ENCODE measurements around the gene PRLR. TPM values are rescaled to one million over a fixed set of nuclear protein-coding genes. Genes with fewer than 3 reads are reported as not detected.

PRLR gene
- total and polyA plus RNA-seq, 10 of the 15 experiments (the other 5 are each of a cell fraction or from before 2014, with no cell fraction given) = 0.03 to 8.1 (median 0.20) TPM

DNA sequence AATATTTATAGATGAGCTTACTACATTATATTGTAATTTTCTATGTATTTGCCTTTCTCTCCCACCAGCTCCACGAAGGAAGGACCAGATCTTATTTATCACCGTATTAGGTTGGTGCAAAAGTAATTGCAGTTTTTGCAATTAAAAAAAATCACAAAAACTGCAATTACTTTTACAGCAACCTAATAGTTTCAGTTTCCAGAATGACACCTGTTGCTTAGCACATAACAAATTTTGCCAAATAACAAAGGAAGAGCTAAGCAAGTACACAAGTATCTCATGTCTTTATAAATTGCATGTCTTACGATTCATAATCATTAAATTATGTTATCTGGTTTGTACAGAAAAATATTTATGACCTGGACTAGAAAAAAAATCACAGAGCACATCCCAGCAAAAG lies 228.4 kb downstream of the PRLR start:
- no TSS peak for BruUV-seq (replicated peaks)
- Histone ChIP-seq H3K4me3 (no peak overlapping the region), H3K79me2 (ENCODE audit: control insufficient read depth, insufficient read depth, low read length) (no peaks in the 10 kb centered on the region), H3K9ac (ENCODE audit: control insufficient read depth, insufficient read depth, low read length) (no peak overlapping the region), H3K4me1 (ENCODE audit: control insufficient read depth, insufficient read depth, low read length) (0 out of 2 replicates have a peak, but pooled peaks cover 5% of the 10 kb centered on the region), H3K9me3 (replicated peaks; ENCODE audit: control insufficient read depth, insufficient read depth, low read length) (no peaks in the 10 kb centered on the region), H2AFZ (ENCODE audit: control insufficient read depth, low read depth, low read length) (no peak overlapping the region), H4K20me1 (ENCODE audit: control insufficient read depth, insufficient read depth) (no peaks in the 10 kb centered on the region), H3K27ac (ENCODE audit: control insufficient read depth, insufficient read depth) (no peak overlapping the region), H3K4me2 (ENCODE audit: control insufficient read depth, insufficient read depth) (no peak overlapping the region), H3K36me3 (ENCODE audit: control insufficient read depth in 2 of 2, insufficient read depth in 2 of 2, low read length in 1 of 2) (no peaks in the 10 kb centered on the region), H3K27me3 (replicated peaks in 1 of 2; ENCODE audit: control insufficient read depth in 2 of 2, insufficient read depth in 2 of 2, low read length in 1 of 2) (no peaks in the 10 kb centered on the region)
- FAIRE-seq (no peak), DNase-seq (ENCODE audit: low read depth, low spot score) (no peak), ATAC-seq (no peak)
- in situ Hi-C loops (cut with MboI) (no loop called here), intact Hi-C loops (cut with micrococcal nuclease; ENCODE audit: unreplicated experiment) (loop anchor here (5.0 to 10.0 kb wide), 3 partner anchors 85 to 517 kb away; partner anchors contain the start of genes BRIX1 and RAD1)
- POLR2A ChIA-PET = interaction anchor here (1.2 kb wide), 1 partner anchor 24 kb away, joined by 4 read pairs; no protein-coding TSS in a partner anchor
- WGBS (ENCODE audit: insufficient coverage, insufficient replicate concordance, low lambda C conversion rate, missing lambda C conversion rate) = 7% methylated on average over 3 of the region's 3 CpGs
- SMC1A ChIA-PET (ENCODE audit: uncharacterized antibody, unreplicated experiment) = interaction anchor here (0.7 to 5.5 kb wide), 12 partner anchors 9 to 487 kb away, joined by 3 to 121 read pairs (median 4); partner anchors contain the start of genes BRIX1 and RAD1
- TF ChIP-seq SUPT20H (IDR thresholded peaks at IDR 0.05; ENCODE audit: borderline replicate concordance, control insufficient read depth, low read depth, low read length) (no peak), NFYB (IDR thresholded peaks at IDR 0.05; ENCODE audit: insufficient read depth, low read depth, low read length) (no peak), CBFB (IDR thresholded peaks at IDR 0.05; ENCODE audit: low read depth) (no peak), NBN (IDR thresholded peaks at IDR 0.05) (no peak), TARDBP (IDR thresholded peaks at IDR 0.05; ENCODE audit: borderline replicate concordance) (no peak), CREB1 (IDR thresholded peaks at IDR 0.05; ENCODE audit: low read depth) (no peak), ZNF24 (IDR thresholded peaks at IDR 0.05) (no peak), NR2F1 (conservative IDR thresholded peaks at IDR 0.05) (no peak)
- TF ChIP-seq, protein P1, sequence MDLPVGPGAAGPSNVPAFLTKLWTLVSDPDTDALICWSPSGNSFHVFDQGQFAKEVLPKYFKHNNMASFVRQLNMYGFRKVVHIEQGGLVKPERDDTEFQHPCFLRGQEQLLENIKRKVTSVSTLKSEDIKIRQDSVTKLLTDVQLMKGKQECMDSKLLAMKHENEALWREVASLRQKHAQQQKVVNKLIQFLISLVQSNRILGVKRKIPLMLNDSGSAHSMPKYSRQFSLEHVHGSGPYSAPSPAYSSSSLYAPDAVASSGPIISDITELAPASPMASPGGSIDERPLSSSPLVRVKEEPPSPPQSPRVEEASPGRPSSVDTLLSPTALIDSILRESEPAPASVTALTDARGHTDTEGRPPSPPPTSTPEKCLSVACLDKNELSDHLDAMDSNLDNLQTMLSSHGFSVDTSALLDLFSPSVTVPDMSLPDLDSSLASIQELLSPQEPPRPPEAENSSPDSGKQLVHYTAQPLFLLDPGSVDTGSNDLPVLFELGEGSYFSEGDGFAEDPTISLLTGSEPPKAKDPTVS (IDR thresholded peaks at IDR 0.05; ENCODE audit: low read depth, low read length) = no peak
- RAD21 ChIA-PET (ENCODE audit: unreplicated experiment) = interaction anchor here (1.2 to 6.6 kb wide), 5 partner anchors 24 to 478 kb away, joined by 3 to 123 read pairs (median 7); partner anchors contain the start of gene DNAJC21
- CTCF ChIA-PET = interaction anchor here (0.7 to 5.0 kb wide), 26 partner anchors 9 to 923 kb away, joined by 3 to 185 read pairs (median 3); partner anchors contain the start of genes BRIX1, DNAJC21 and RAD1

Other genes with a start within 250 kb of the PRLR start
- gene AGXT2, start 182.5 kb downstream of the PRLR start, total RNA-seq (2014; rRNA removed) = not detected in 2 replicates
- gene AGXT2, start 182.5 kb downstream of the PRLR start, total RNA-seq (2014; rRNA removed; fragmentation: Illumina TruSeq; extraction: Trizol) = not detected in 2 replicates
- gene AGXT2, start 182.5 kb downstream of the PRLR start, total RNA-seq (2021) = not detected in 2 replicates
- gene AGXT2, start 182.5 kb downstream of the PRLR start, polyA plus RNA-seq (2011; rRNA removed) = not detected in 2 replicates
- gene AGXT2, start 182.5 kb downstream of the PRLR start, polyA plus RNA-seq (2014; fragmentation: Illumina TruSeq; extraction: Trizol) = not detected in 2 replicates
- not detected for gene AGXT2, start 182.5 kb downstream of the PRLR start, polyA plus RNA-seq (2014; fragmentation: Nextera tagmentation; extraction: Ambion mirVana)
- gene AGXT2, start 182.5 kb downstream of the PRLR start, polyA plus RNA-seq (2014; rRNA removed) = not detected in 2 replicates
- not detected for gene AGXT2, start 182.5 kb downstream of the PRLR start, polyA plus RNA-seq (2016; fragmentation: Nextera tagmentation; extraction: Ambion mirVana)